GM20431 (cell line): ENCODE data around the gene DUSP18.
"Not testable (repeated sequence)": the region's sequence is repeated elsewhere in the genome, so short reads cannot be mapped to it uniquely, and the experiment has no call there.

Experiments used
- in situ Hi-C: fragments of 300-500 bp; cut with MseI, MboI; formaldehyde crosslinking; loops from one replicate; pipeline ENCODE4 v1.15.0; 2020; ENCODE audit warnings: low sequenced_read_pairs; ENCODE audit not compliant: unreplicated experiment

DUSP18 gene

DNA sequence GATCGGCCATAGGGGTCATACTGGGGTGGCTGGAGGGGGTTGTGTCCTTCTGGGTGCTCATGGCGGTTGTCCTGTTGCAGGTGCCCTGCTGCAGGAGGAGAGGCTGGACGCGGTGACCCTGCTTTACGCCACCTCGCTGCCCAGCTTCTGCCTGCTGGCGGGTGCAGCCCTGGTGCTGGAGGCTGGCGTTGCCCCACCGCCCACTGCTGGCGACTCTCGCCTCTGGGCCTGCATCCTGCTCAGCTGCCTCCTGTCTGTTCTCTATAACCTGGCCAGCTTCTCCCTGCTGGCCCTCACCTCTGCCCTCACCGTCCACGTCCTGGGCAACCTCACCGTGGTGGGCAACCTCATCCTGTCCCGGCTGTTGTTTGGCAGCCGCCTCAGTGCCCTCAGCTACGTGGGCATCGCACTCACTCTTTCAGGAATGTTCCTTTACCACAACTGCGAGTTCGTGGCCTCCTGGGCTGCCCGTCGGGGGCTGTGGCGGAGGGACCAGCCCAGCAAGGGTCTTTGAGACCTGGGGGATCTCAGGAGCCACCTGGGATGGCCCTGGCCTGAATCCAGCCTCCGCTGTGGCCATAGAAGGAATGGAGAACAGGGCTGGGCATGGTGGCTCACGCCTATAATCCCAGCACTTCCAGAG, 21.0 kb downstream of the DUSP18 start:
- in situ Hi-C loops, result loop anchor here (25.0 kb wide), 1 partner anchor 241 kb away; no protein-coding TSS in a partner anchor

DNA sequence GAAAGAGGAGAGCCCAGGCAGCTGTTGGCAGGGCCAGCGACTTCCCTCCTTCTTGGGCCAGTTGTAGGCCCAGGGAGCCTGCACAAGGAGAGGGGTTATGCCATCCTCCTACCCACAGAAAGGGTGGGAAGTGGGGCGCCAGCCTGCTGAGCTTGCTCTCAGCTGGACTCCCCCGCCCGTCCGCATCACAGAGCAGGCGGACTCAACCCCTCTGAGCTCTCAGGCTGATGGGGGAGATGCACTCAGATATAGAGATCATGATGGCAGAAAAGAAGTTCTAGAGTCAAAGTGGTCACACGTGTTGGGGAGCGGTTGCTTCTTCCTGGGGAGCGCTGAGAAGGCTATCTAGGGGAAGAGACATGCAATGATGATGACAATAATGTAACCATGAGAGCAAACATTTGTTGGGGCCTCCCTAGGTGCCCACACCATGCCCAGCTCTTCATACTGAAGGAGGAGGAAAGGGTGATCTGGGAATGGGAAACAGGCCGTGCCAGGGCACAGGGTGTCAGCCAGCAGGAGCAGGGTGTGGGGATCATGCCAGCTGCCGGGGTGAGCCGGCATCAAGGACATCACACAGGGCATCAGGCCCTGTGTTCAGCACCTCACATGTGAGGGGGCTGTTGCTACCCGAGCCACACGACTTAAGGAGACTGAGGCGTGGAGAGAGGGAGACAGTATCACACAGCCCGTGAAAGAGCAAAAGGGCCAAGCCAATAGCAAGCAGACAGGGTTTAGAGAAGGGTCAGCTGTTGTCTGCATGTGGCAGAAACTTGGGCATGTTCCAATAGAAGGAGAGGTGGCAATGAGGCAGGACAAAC, 24.4 kb downstream of the DUSP18 start:
- in situ Hi-C loops, result loop anchor here (25.0 kb wide), 1 partner anchor 244 kb away; no protein-coding TSS in a partner anchor

DNA sequence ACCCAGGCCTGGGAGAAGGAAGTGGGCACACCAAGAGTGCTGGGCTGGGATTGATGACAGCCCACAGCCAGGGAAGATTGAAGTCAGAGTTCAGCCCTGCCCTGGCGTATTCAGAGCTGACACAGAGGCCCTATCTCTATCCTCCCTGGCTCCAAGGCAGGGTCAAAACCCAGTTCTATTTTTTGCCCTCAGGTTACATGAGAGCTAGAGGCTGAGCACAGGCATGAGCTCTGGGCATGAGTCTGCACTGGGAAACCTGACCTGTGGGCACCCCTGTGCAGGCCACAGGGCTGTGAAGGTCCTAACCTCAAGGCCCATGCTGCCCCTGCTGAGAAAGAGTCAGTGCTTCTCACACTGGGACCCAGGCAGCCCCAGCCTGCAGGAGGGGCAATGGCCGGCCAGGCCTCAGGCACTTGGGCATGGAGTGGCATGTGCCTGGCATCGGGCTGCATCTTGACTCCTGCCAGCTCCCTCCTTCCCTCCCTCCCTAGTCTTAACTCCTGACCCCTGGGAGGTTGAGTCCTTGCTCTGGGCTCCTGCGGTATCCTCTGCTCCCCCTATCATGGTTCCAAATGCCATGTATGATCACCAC, 26.7 kb downstream of the DUSP18 start:
- in situ Hi-C loops, result loop anchor here (25.0 kb wide), 1 partner anchor 246 kb away; no protein-coding TSS in a partner anchor

- in situ Hi-C loops, result loop anchor here (25.0 kb wide), 1 partner anchor 247 kb away; no protein-coding TSS in a partner anchor
Measured at GRCh38 chr22:30640361-30640760, 27.3 kb downstream of the DUSP18 start.

DNA sequence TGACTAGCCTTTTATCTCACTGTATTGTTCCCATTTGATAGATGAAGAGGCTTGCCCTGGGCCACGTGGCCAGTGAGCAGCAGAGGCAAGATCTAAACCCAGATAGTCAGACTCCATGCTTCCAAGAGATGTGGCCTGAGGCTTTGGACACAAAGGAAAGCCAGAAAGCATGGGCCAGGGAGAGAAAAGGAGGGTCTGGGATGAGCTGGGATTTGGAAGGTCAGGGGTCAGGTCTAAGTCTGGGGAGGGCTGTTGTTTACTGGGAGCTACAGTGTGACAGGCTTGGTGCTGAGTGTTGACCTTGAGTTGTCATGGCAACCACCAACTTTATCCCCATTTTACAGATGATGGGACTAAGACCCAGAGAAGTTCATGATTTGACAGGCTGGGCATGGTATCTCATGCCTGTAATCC, 30.0 kb downstream of the DUSP18 start:
- in situ Hi-C loops, result loop anchor here (25.0 kb wide), 1 partner anchor 250 kb away; no protein-coding TSS in a partner anchor

DNA sequence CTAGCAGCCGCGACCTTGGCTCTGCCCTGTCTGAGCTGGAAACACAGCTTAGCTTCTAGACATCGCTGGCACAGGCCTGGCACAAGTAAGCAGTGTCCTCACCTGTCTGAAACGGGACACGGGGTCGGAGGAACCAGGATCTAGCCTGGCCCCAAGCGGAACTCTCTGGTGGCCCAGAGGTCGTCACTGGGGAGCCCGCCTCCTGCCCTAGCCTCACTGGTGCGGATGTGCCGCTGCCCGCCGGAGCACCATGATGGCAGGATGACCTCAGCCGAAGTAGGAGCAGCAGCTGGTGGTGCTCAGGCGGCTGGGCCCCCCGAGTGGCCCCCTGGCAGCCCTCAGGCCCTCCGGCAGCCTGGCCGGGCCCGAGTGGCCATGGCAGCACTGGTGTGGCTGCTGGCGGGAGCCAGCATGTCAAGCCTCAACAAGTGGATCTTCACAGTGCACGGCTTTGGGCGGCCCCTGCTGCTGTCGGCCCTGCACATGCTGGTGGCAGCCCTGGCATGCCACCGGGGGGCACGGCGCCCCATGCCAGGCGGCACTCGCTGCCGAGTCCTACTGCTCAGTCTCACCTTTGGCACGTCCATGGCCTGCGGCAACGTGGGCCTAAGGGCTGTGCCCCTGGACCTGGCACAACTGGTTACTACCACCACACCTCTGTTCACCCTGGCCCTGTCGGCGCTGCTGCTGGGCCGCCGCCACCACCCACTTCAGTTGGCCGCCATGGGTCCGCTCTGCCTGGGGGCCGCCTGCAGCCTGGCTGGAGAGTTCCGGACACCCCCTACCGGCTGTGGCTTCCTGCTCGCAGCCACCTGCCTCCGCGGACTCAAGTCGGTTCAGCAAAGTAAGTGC, 31.2 kb downstream of the DUSP18 start:
- in situ Hi-C loops, result loop anchor here (25.0 kb wide), 1 partner anchor 251 kb away; no protein-coding TSS in a partner anchor

- in situ Hi-C loops, result loop anchor here (25.0 kb wide), 1 partner anchor 252 kb away; no protein-coding TSS in a partner anchor
Measured at GRCh38 chr22:30635273-30636225, 32.1 kb downstream of the DUSP18 start, which contains the start of gene SLC35E4. Gene SLC35E4, plus strand, starts transcription at chr22:30635781. Its CDS starts 670 bp downstream, at chr22:30636451.

- in situ Hi-C loops, result loop anchor here (25.0 kb wide), 1 partner anchor 253 kb away; no protein-coding TSS in a partner anchor
Measured at GRCh38 chr22:30634471-30635233, 33.0 kb downstream of the DUSP18 start.

- in situ Hi-C loops, result loop anchor here (25.0 kb wide), 1 partner anchor 256 kb away; no protein-coding TSS in a partner anchor
Measured at GRCh38 chr22:30631469-30631868, 36.2 kb downstream of the DUSP18 start.

GRCh38 chr22:30628491-30628890, 39.2 kb downstream of the DUSP18 start:
- in situ Hi-C loops, result loop anchor here (5.0 to 25.0 kb wide), 2 partner anchors 129 to 259 kb away; no protein-coding TSS in a partner anchor

GRCh38 chr22:30627471-30627870, 40.2 kb downstream of the DUSP18 start:
- in situ Hi-C loops, result loop anchor here (5.0 to 25.0 kb wide), 2 partner anchors 130 to 260 kb away; no protein-coding TSS in a partner anchor

DNA sequence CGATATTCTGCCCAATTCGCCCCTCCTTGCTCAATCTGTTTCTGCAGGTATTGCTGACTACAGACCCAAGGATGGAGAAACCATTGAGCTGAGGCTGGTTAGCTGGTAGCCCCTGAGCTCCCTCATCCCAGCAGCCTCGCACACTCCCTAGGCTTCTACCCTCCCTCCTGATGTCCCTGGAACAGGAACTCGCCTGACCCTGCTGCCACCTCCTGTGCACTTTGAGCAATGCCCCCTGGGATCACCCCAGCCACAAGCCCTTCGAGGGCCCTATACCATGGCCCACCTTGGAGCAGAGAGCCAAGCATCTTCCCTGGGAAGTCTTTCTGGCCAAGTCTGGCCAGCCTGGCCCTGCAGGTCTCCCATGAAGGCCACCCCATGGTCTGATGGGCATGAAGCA, 41.3 kb downstream of the DUSP18 start:
- in situ Hi-C loops, result loop anchor here (5.0 to 25.0 kb wide), 2 partner anchors 131 to 261 kb away; no protein-coding TSS in a partner anchor

GRCh38 chr22:30619909-30620308, 47.8 kb downstream of the DUSP18 start:
- in situ Hi-C loops, result not testable (repeated sequence)

GRCh38 chr22:30617819-30618218, 49.9 kb downstream of the DUSP18 start:
- in situ Hi-C loops, result no loop called here

DNA sequence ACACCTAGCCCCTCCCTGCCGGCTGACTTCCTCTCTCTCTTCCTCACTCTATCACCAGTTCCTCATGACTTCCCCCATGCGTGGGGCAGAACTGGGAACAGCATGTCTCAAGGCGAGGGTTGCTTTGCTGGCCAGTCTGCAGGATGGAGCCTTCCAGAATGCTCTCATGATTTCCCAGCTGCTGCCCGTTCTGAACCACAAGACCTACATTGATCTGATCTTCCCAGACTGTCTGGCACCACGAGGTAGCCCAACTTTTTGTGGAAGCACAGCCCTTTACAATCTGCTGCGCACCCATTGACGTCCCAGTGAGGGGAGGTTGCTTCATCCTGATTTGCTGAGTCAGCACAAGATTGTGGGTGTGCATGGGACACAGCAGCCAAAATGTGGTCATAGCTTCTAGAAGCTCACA, 52.1 kb downstream of the DUSP18 start:
- in situ Hi-C loops, result no loop called here

- in situ Hi-C loops, result no loop called here
Measured at GRCh38 chr22:30614879-30615278, 52.8 kb downstream of the DUSP18 start.

GRCh38 chr22:30614268-30614667, 53.4 kb downstream of the DUSP18 start:
- in situ Hi-C loops, result no loop called here
